Lower lobe of right lung (tissue), 2 donors: ENCODE data around the gene PYM1. TPM values are rescaled to one million over a fixed set of nuclear protein-coding genes. Genes with fewer than 3 reads are reported as not detected.

Experiments
- ATAC-seq, 2 donors: fragments of 200-7000 bp; cut with Tn5 transposase; one replicate each; pipeline ENCODE4 v1.9.1; 2020 to 2022; ENCODE audit warnings: mild to moderate bottlenecking in 2 of 2, moderate library complexity in 2 of 2
- DNase-seq: peaks from one replicate; pipeline ENCODE4 v3.0.0-alpha.2; 2020
- H3K27ac ChIP-seq: fragments of 200-600 bp; one replicate; pipeline ENCODE4 v1.8.0; 2022
- H3K27me3 ChIP-seq: fragments of 200-600 bp; one replicate; pipeline ENCODE4 v1.8.0; 2022; ENCODE audit warnings: low read depth
- H3K36me3 ChIP-seq: fragments of 200-600 bp; one replicate; pipeline ENCODE4 v1.8.0; 2022; ENCODE audit warnings: mild to moderate bottlenecking
- H3K4me1 ChIP-seq: fragments of 200-600 bp; one replicate; pipeline ENCODE4 v1.8.0; 2022
- H3K4me3 ChIP-seq: fragments of 200-600 bp; one replicate; pipeline ENCODE4 v1.8.0; 2022; ENCODE audit warnings: mild to moderate bottlenecking
- H3K9me3 ChIP-seq: fragments of 200-600 bp; one replicate; pipeline ENCODE4 v1.8.0; 2022
- CTCF ChIP-seq: fragments of 200-600 bp; IDR thresholded peaks from one replicate; pipeline ENCODE4 v1.8.0; 2022; ENCODE audit warnings: antibody characterized with exemption, mild to moderate bottlenecking
- intact Hi-C: fragments of 100-400 bp; cut with DNase I; formaldehyde crosslinking; loops from one replicate; pipeline ENCODE4 v1.11.0; 2022
- total RNA-seq: library from RNA; stranded (reverse); fragmentation: NEBNext Ultra II Directional; extraction: Animal tissue kit (Norgen Biotek cat#: 25700); gene quantifications from one replicate; pipeline ENCODE4 v1.2.1, GENCODE V29; 2021
- donor health status: DM: no; HTN: yes; CAD: no; lungs with severe emphysema.

Gene PYM1
- total RNA-seq, 1 donor from 2014 or later: 28.9 TPM

GRCh38 chr12:55862286-55862685, 65.4 kb downstream of the PYM1 start:
- Histone ChIP-seq H3K27ac (no peak overlapping the region), H3K27me3 (no peaks in the 10 kb centered on the region), H3K4me1 (no peaks in the 10 kb centered on the region), H3K36me3 (no peaks in the 10 kb centered on the region), H3K4me3 (no peak overlapping the region), H3K9me3 (peaks cover 7% of the 10 kb centered on the region)
- TF ChIP-seq CTCF: no peak
- no peak for ATAC-seq
- intact Hi-C loops: no loop called here
- DNase-seq: no peak

- no peak for TF ChIP-seq CTCF
- no peaks in the 10 kb centered on the region for H3K27me3 ChIP-seq
- no peaks in the 10 kb centered on the region for H3K4me1 ChIP-seq
- no peak for ATAC-seq
- intact Hi-C loops: no loop called here
- DNase-seq: no peak
- H3K36me3 ChIP-seq: no peaks in the 10 kb centered on the region
- peaks cover 7% of the 10 kb centered on the region for H3K9me3 ChIP-seq
- H3K4me3 ChIP-seq: no peak overlapping the region
- H3K27ac ChIP-seq: no peak overlapping the region
Observed at GRCh38 chr12:55861871-55862270, 65.8 kb downstream of the PYM1 start.

- intact Hi-C loops: no loop called here
- H3K4me1 ChIP-seq: no peaks in the 10 kb centered on the region
- no peak for DNase-seq
- no peak overlapping the region for H3K4me3 ChIP-seq
- ATAC-seq: no peak
- no peak for TF ChIP-seq CTCF
- H3K27ac ChIP-seq: no peak overlapping the region
- peaks cover 7% of the 10 kb centered on the region for H3K9me3 ChIP-seq
- no peaks in the 10 kb centered on the region for H3K27me3 ChIP-seq
- no peaks in the 10 kb centered on the region for H3K36me3 ChIP-seq
Observed at GRCh38 chr12:55861396-55861795, 66.3 kb downstream of the PYM1 start.

- no peak overlapping the region for H3K27ac ChIP-seq
- H3K36me3 ChIP-seq: no peaks in the 10 kb centered on the region
- no peak for TF ChIP-seq CTCF
- intact Hi-C loops: no loop called here
- H3K9me3 ChIP-seq: no peaks in the 10 kb centered on the region
- no peak overlapping the region for H3K4me3 ChIP-seq
- H3K4me1 ChIP-seq: peaks cover 6% of the 10 kb centered on the region
- no peaks in the 10 kb centered on the region for H3K27me3 ChIP-seq
- ATAC-seq (no peak), DNase-seq (no peak)
Observed at GRCh38 chr12:55852740-55853139, 75.0 kb downstream of the PYM1 start.

Other genes with a start within 250 kb of the PYM1 start
- gene ITGA7, start 220.0 kb downstream of the PYM1 start, total RNA-seq: 17.5 TPM
- gene BLOC1S1, start 211.8 kb downstream of the PYM1 start, total RNA-seq: 134 TPM
- gene RDH5, start 207.5 kb downstream of the PYM1 start, total RNA-seq: 11.1 TPM
- 1,142 TPM for gene CD63, start 198.9 kb downstream of the PYM1 start, total RNA-seq
- gene GDF11, start 184.8 kb downstream of the PYM1 start, total RNA-seq: 3.8 TPM
- 40.1 TPM for gene SARNP, start 110.2 kb downstream of the PYM1 start, total RNA-seq
- gene ORMDL2, start 109.9 kb downstream of the PYM1 start, total RNA-seq: 49.6 TPM
- 35.7 TPM for gene DNAJC14, start 98.3 kb downstream of the PYM1 start, total RNA-seq
- 35.2 TPM for gene MMP19, start 85.0 kb downstream of the PYM1 start, total RNA-seq
- gene DGKA, start 3.3 kb upstream of the PYM1 start, total RNA-seq: 35.3 TPM
- 1.2 TPM for gene PMEL, start 38.1 kb upstream of the PYM1 start, total RNA-seq
- 22.2 TPM for gene CDK2, start 38.9 kb upstream of the PYM1 start, total RNA-seq
- gene RAB5B, start 46.2 kb upstream of the PYM1 start, total RNA-seq: 138 TPM
- 23.3 TPM for gene SUOX, start 69.4 kb upstream of the PYM1 start, total RNA-seq
- gene IKZF4, start 93.1 kb upstream of the PYM1 start, total RNA-seq: 13.1 TPM
- gene RPS26, start 114.0 kb upstream of the PYM1 start, total RNA-seq: 77.2 TPM
- 80.5 TPM for gene ERBB3, start 152.3 kb upstream of the PYM1 start, total RNA-seq
- gene PA2G4, start 176.7 kb upstream of the PYM1 start, total RNA-seq: 69.4 TPM
- 2,837 TPM for gene RPL41, start 188.7 kb upstream of the PYM1 start, total RNA-seq
- gene ZC3H10, start 190.4 kb upstream of the PYM1 start, total RNA-seq: 12.5 TPM
- 114 TPM for gene ESYT1, start 200.4 kb upstream of the PYM1 start, total RNA-seq
- gene MYL6B, start 224.7 kb upstream of the PYM1 start, total RNA-seq: 21.4 TPM
- gene MYL6, start 230.5 kb upstream of the PYM1 start, total RNA-seq: 1,292 TPM